HG03354 (cell line): Measurements from ENCODE around the gene TRMU.

Experiments
- ATAC-seq: cut with Tn5 transposase; IDR thresholded peaks from one replicate; pipeline ENCODE4 v1.9.1; 2021; ENCODE audit warnings: mild to moderate bottlenecking; ENCODE audit not compliant: unreplicated experiment, poor library complexity, severe bottlenecking

The TRMU gene

GRCh38 chr22:46366327-46366731 is 30.8 kb downstream of the TRMU start:
- no peak for ATAC-seq

- no peak for ATAC-seq
These were observed 31.5 kb downstream of the TRMU start for GRCh38 chr22:46366801-46367706.

- ATAC-seq, result no peak
These were observed 32.2 kb downstream of the TRMU start for GRCh38 chr22:46367707-46368191.

- no peak for ATAC-seq
These were observed 32.9 kb downstream of the TRMU start for GRCh38 chr22:46368422-46368821.

- ATAC-seq, result no peak
These were observed 33.6 kb downstream of the TRMU start for GRCh38 chr22:46368871-46369715.

GRCh38 chr22:46369716-46370583 is 34.4 kb downstream of the TRMU start:
- ATAC-seq, result no peak

GRCh38 chr22:46370584-46371291 is 35.2 kb downstream of the TRMU start:
- ATAC-seq, result no peak

GRCh38 chr22:46371623-46372226 is 36.2 kb downstream of the TRMU start:
- ATAC-seq, result no peak

GRCh38 chr22:46372686-46373085 is 37.2 kb downstream of the TRMU start:
- no peak for ATAC-seq

GRCh38 chr22:46373159-46373558 is 37.6 kb downstream of the TRMU start:
- no peak for ATAC-seq

GRCh38 chr22:46373921-46374662 is 38.6 kb downstream of the TRMU start:
- no peak for ATAC-seq

GRCh38 chr22:46374663-46375474 is 39.4 kb downstream of the TRMU start:
- ATAC-seq, result no peak

GRCh38 chr22:46376111-46376510 is 40.6 kb downstream of the TRMU start:
- no peak for ATAC-seq

GRCh38 chr22:46376908-46377524 is 41.5 kb downstream of the TRMU start:
- no peak for ATAC-seq

GRCh38 chr22:46377525-46378425 is 42.3 kb downstream of the TRMU start:
- ATAC-seq, result no peak
